ENCODE data around the gene OCA2. TPM values are rescaled to one million over a fixed set of nuclear protein-coding genes. Genes with fewer than 3 reads are reported as not detected.

OCA2 gene
- total RNA-seq, 4 donors from 2014 or later: 0.17 to 1.2 (median 0.24) TPM

GRCh38 chr15:27864719-27865118, 234.4 kb downstream of the OCA2 start:
- 77% methylated on average over 8 of the region's 8 CpGs for WGBS
- no peak for TF ChIP-seq POLR2A (IDR thresholded peaks at IDR 0.05; ENCODE audit: low read depth)
- no peak for TF ChIP-seq POLR2AphosphoS5 (IDR thresholded peaks at IDR 0.05)
- H3K27ac ChIP-seq (replicated peaks in 1 of 4): no peak overlapping the region
- H3K4me1 ChIP-seq: no peaks in the 10 kb centered on the region
- peaks cover 0 to 6% (median 3%) of the 10 kb centered on the region in 4 donors for H3K9me3 ChIP-seq
- intact Hi-C loops (cut with DNase I): no loop called here
- no peaks in the 10 kb centered on the region for H3K36me3 ChIP-seq
- peak; percentile 81 for DNase-seq (ENCODE audit: extremely low spot score)
- H3K4me3 ChIP-seq: no peak overlapping the region
- H3K27me3 ChIP-seq: peaks cover 0 to 5% (median 0%) of the 10 kb centered on the region in 4 donors

- TF ChIP-seq POLR2AphosphoS5 (IDR thresholded peaks at IDR 0.05) (no peak), CTCF (IDR thresholded peaks at IDR 0.05) (no peak), EP300 (IDR thresholded peaks at IDR 0.05) (no peak), POLR2A (IDR thresholded peaks at IDR 0.05; ENCODE audit: low read depth) (no peak)
- H3K4me3 ChIP-seq: no peak overlapping the region
- intact Hi-C loops (cut with DNase I): no loop called here
- no peak overlapping the region for H3K27ac ChIP-seq (replicated peaks in 1 of 4)
- no peaks in the 10 kb centered on the region for H3K4me1 ChIP-seq
- no peaks in the 10 kb centered on the region for H3K36me3 ChIP-seq
- WGBS: 96% methylated on average over 2 of the region's 2 CpGs
- DNase-seq (ENCODE audit: extremely low spot score): no peak
- H3K27me3 ChIP-seq: peaks cover 0 to 5% (median 0%) of the 10 kb centered on the region in 4 donors
- peaks cover 0 to 6% (median 3%) of the 10 kb centered on the region in 4 donors for H3K9me3 ChIP-seq
Observed at GRCh38 chr15:27864086-27864485, 235.0 kb downstream of the OCA2 start.

- no peak overlapping the region for H3K4me3 ChIP-seq
- TF ChIP-seq POLR2A (IDR thresholded peaks at IDR 0.05; ENCODE audit: low read depth): no peak
- no peak for TF ChIP-seq POLR2AphosphoS5 (IDR thresholded peaks at IDR 0.05)
- no peak for TF ChIP-seq CTCF (IDR thresholded peaks at IDR 0.05)
- TF ChIP-seq EP300 (IDR thresholded peaks at IDR 0.05): no peak
- H3K9me3 ChIP-seq: peaks cover 0 to 8% (median 3%) of the 10 kb centered on the region in 4 donors
- no peak overlapping the region for H3K27ac ChIP-seq (replicated peaks in 1 of 4)
- intact Hi-C loops (cut with DNase I): no loop called here
- 97% methylated on average over 6 of the region's 6 CpGs for WGBS
- no peak for DNase-seq (ENCODE audit: extremely low spot score)
- H3K27me3 ChIP-seq: peaks cover 0 to 5% (median 0%) of the 10 kb centered on the region in 4 donors
- no peaks in the 10 kb centered on the region for H3K36me3 ChIP-seq
- no peaks in the 10 kb centered on the region for H3K4me1 ChIP-seq
Observed at GRCh38 chr15:27863000-27863399, 236.1 kb downstream of the OCA2 start.

- Histone ChIP-seq H3K9me3 (peaks cover 0 to 15% (median 3%) of the 10 kb centered on the region in 4 donors), H3K4me3 (no peak overlapping the region), H3K36me3 (no peaks in the 10 kb centered on the region), H3K27ac (replicated peaks in 1 of 4) (no peak overlapping the region), H3K27me3 (peaks cover 0 to 5% (median 0%) of the 10 kb centered on the region in 4 donors), H3K4me1 (no peaks in the 10 kb centered on the region)
- TF ChIP-seq POLR2A (IDR thresholded peaks at IDR 0.05; ENCODE audit: low read depth) (no peak), EP300 (IDR thresholded peaks at IDR 0.05) (no peak), POLR2AphosphoS5 (IDR thresholded peaks at IDR 0.05) (no peak), CTCF (IDR thresholded peaks at IDR 0.05) (no peak)
- intact Hi-C loops (cut with DNase I): no loop called here
- peak; percentile 90 for DNase-seq (ENCODE audit: extremely low spot score)
- 92% methylated on average over 8 of the region's 8 CpGs for WGBS
Observed at GRCh38 chr15:27861171-27861570, 237.9 kb downstream of the OCA2 start.

GRCh38 chr15:27855137-27855536, 244.0 kb downstream of the OCA2 start:
- peak; percentile 85 for DNase-seq (ENCODE audit: extremely low spot score)
- no peak overlapping the region for H3K4me3 ChIP-seq
- TF ChIP-seq POLR2AphosphoS5 (IDR thresholded peaks at IDR 0.05) (no peak), EP300 (IDR thresholded peaks at IDR 0.05) (no peak), POLR2A (IDR thresholded peaks at IDR 0.05; ENCODE audit: low read depth) (no peak), CTCF (IDR thresholded peaks at IDR 0.05) (no peak)
- intact Hi-C loops (cut with DNase I): no loop called here
- WGBS: 95% methylated on average over 4 of the region's 4 CpGs
- no peaks in the 10 kb centered on the region for H3K4me1 ChIP-seq
- peaks cover 0 to 13% (median 0%) of the 10 kb centered on the region in 4 donors for H3K9me3 ChIP-seq
- no peaks in the 10 kb centered on the region for H3K27me3 ChIP-seq
- H3K27ac ChIP-seq (replicated peaks in 1 of 4): no peak overlapping the region
- H3K36me3 ChIP-seq: no peaks in the 10 kb centered on the region
